Natural killer cell (primary cell): Measurements from ENCODE around the gene SNX8. TPM values are rescaled to one million over a fixed set of nuclear protein-coding genes. Genes with fewer than 3 reads are reported as not detected.
"Not testable (repeated sequence)": the region's sequence is repeated elsewhere in the genome, so short reads cannot be mapped to it uniquely, and the experiment has no call there.

Source experiments
- ATAC-seq, 3 donors: fragments of 150-1000 bp in 2 of 3; fragments of 200-7000 bp in 1 of 3; cut with Tn5 transposase; 1 replicate in 1 of 3; 2 replicates in 2 of 3; pipeline ENCODE4 v1.10.0; 2021; ENCODE audit warnings: mild to moderate bottlenecking in 2 of 3, moderate library complexity in 2 of 3
- DNase-seq, 2 donors: peaks; one replicate each; pipeline versions ENCODE4 v3.0.0 to v3.0.0-alpha.2; 2013 to 2021; ENCODE audit warnings: mixed read lengths in 1 of 2
- H3K27ac ChIP-seq: one replicate; pipeline ENCODE4 v1.5.1; 2013; ENCODE audit warnings: mild to moderate bottlenecking, low read length
- H3K27me3 ChIP-seq: one replicate; pipeline ENCODE4 v1.6.1; 2013; ENCODE audit warnings: low read length; ENCODE audit not compliant: control insufficient read depth, insufficient read depth
- H3K36me3 ChIP-seq: one replicate; pipeline ENCODE4 v1.6.1; 2013; ENCODE audit warnings: low read length; ENCODE audit not compliant: control insufficient read depth, insufficient read depth
- H3K4me1 ChIP-seq: one replicate; pipeline ENCODE4 v1.6.1; 2013; ENCODE audit warnings: low read length; ENCODE audit not compliant: control insufficient read depth, insufficient read depth
- H3K4me3 ChIP-seq: one replicate; pipeline ENCODE4 v1.5.1; 2013; ENCODE audit warnings: low read length
- H3K9me3 ChIP-seq: one replicate; pipeline ENCODE4 v1.6.1; 2013; ENCODE audit warnings: low read length; ENCODE audit not compliant: control insufficient read depth, insufficient read depth
- H3K27ac Mint-ChIP-seq, 2 donors: one replicate each; pipeline ENCODE4 v1.8.0; 2022; ENCODE audit warnings: mild to moderate bottlenecking in 2 of 2, mixed read lengths in 2 of 2, moderate library complexity in 1 of 2
- H3K27me3 Mint-ChIP-seq, 2 donors: one replicate each; pipeline ENCODE4 v1.8.0; 2022; ENCODE audit warnings: low read depth in 2 of 2, mixed read lengths in 2 of 2
- H3K36me3 Mint-ChIP-seq: one replicate; pipeline ENCODE4 v1.8.0; 2022; ENCODE audit warnings: mixed read lengths
- H3K4me1 Mint-ChIP-seq, 2 donors: one replicate each; pipeline ENCODE4 v1.8.0; 2022; ENCODE audit warnings: mixed read lengths in 2 of 2
- H3K4me3 Mint-ChIP-seq: one replicate; pipeline ENCODE4 v1.8.0; 2022; ENCODE audit warnings: mild to moderate bottlenecking, moderate library complexity, mixed read lengths
- H3K9me3 Mint-ChIP-seq, 2 donors: one replicate each; pipeline ENCODE4 v1.8.0; 2022; ENCODE audit warnings: mixed read lengths in 2 of 2
- WGBS: methylation state at CpG from one replicate; pipeline ENCODE4 v1.1.7; 2013; ENCODE audit warnings: missing lambda C conversion rate; ENCODE audit not compliant: insufficient coverage; 5-methylcytosine and 5-hydroxymethylcytosine counted together
- intact Hi-C: fragments of 100-400 bp; cut with micrococcal nuclease; formaldehyde crosslinking; loops from one replicate; pipeline ENCODE4 v1.14.2; 2022
- total RNA-seq, 4 donors: library from RNA; stranded (reverse); fragments of 120-200 nt in 1 of 4; gene quantifications; one replicate each; pipeline versions ENCODE4 v1.2.3 to v1.2.4, GENCODE V29; 2013 to 2022
- TF ChIP-seq, protein P1 (sequence below): fragments of 200-600 bp; IDR thresholded peaks from one replicate; pipeline ENCODE4 v1.8.0; 2022; ENCODE audit warnings: antibody characterized with exemption

The SNX8 gene
- total RNA-seq, 3 donors from 2014 or later (not counting 1 experiment from before 2014, with no cell fraction given): 8.3 to 15.7 (median 12.6) TPM

DNA sequence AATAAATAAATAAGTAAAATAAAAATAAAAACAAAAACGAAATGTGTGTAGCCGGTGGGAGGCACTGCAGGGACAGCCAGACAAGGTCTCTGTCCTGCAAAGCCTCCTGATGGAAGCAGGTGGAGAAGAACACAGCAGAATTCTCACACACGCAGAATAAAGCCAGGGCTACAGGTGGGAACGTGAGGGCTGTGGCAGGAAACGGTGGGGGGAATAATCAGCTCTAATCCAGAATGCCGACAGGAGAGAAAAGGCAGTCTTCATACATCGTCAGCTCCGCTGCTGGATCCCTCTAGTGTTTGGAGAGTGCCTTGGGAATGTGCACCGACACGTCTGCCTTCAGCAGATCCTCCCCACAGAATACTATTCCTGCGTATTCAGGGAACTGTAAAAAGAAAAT lies 6.8 kb upstream of the SNX8 start:
- peaks cover 0 to 3% of the 10 kb centered on the region in 2 donors for H3K27me3 Mint-ChIP-seq
- no peak overlapping the region for H3K27ac ChIP-seq
- no peak overlapping the region for H3K27ac Mint-ChIP-seq
- H3K9me3 Mint-ChIP-seq: no peaks in the 10 kb centered on the region
- H3K36me3 Mint-ChIP-seq: no peaks in the 10 kb centered on the region
- H3K4me1 ChIP-seq: no peaks in the 10 kb centered on the region
- 92% methylated on average over 9 of the region's 11 CpGs for WGBS
- no peaks in the 10 kb centered on the region for H3K36me3 ChIP-seq
- no peak for ATAC-seq
- H3K9me3 ChIP-seq: no peaks in the 10 kb centered on the region
- no peaks in the 10 kb centered on the region for H3K4me1 Mint-ChIP-seq
- DNase-seq: no peak
- intact Hi-C loops: no loop called here
- no peaks in the 10 kb centered on the region for H3K27me3 ChIP-seq
- H3K4me3 ChIP-seq: no peak overlapping the region
- TF ChIP-seq, protein P1, sequence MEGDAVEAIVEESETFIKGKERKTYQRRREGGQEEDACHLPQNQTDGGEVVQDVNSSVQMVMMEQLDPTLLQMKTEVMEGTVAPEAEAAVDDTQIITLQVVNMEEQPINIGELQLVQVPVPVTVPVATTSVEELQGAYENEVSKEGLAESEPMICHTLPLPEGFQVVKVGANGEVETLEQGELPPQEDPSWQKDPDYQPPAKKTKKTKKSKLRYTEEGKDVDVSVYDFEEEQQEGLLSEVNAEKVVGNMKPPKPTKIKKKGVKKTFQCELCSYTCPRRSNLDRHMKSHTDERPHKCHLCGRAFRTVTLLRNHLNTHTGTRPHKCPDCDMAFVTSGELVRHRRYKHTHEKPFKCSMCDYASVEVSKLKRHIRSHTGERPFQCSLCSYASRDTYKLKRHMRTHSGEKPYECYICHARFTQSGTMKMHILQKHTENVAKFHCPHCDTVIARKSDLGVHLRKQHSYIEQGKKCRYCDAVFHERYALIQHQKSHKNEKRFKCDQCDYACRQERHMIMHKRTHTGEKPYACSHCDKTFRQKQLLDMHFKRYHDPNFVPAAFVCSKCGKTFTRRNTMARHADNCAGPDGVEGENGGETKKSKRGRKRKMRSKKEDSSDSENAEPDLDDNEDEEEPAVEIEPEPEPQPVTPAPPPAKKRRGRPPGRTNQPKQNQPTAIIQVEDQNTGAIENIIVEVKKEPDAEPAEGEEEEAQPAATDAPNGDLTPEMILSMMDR: no peak
- no peak overlapping the region for H3K4me3 Mint-ChIP-seq

DNA sequence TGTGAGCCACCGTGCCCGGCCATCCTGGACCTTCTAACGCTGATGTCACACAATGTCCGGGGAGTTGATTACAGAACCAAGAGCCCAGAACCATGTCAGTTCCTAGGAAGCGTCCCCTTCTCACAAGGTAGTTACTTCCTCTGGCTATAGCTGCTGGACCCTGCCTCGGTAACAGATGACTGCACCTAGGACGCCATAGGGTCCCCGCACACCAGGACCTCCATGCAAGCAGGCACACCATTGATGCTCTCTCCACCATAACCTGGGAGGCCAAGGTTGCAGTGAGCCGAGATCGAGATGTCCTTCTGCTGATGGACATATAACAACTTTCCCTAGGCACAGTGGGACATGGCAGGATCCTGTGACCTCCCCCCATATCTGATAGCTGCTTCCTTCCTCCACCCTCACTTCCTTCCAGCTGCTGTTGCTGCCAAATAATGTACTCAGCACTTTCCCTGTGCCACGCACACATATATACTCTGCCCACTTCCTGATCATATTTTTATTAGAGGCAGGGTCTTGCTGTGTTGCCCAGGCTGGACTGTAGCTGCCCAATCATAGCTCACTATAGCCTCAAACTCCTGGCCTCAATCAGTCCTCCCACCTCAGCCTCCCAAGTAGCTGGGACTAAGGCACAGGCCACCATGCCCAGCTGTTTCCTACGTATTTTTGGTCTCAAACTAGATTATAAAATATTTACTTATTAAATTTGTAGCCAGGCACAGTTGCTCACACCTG lies 3.5 kb upstream of the SNX8 start:
- Mint-ChIP-seq H3K4me3 (peak overlapping the region; percentile 35), H3K36me3 (no peaks in the 10 kb centered on the region), H3K27me3 (peaks cover 0 to 3% of the 10 kb centered on the region in 2 donors), H3K9me3 (no peaks in the 10 kb centered on the region), H3K27ac (no peak overlapping the region), H3K4me1 (peaks cover 5 to 9% of the 10 kb centered on the region in 2 donors)
- intact Hi-C loops: no loop called here
- H3K36me3 ChIP-seq: no peaks in the 10 kb centered on the region
- H3K4me3 ChIP-seq: no peak overlapping the region
- H3K27me3 ChIP-seq: no peaks in the 10 kb centered on the region
- peaks cover 14% of the 10 kb centered on the region for H3K4me1 ChIP-seq
- TF ChIP-seq, protein P1: no peak
- WGBS: 89% methylated on average over 12 of the region's 12 CpGs
- ATAC-seq: no peak
- DNase-seq: no peak
- no peak overlapping the region for H3K27ac ChIP-seq
- H3K9me3 ChIP-seq: no peaks in the 10 kb centered on the region

DNA sequence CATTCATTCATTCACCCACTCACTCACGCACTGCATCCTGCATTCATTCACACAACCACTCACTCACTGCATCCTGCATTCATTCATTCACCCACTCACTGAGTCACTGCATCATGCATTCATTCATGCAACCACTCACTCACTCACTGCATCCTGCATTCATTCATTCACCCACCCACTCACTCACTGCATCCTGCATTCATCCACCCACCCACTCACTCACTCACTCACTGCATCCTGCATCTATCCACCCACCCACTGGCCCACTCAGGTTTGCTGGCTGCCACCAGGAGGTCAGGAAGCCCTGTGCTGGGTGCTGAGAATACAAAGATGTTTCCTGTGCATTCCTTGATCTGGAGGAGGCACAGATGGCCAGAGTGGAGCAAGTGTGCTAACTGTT lies 2.3 kb upstream of the SNX8 start:
- H3K4me1 ChIP-seq: peaks cover 23% of the 10 kb centered on the region
- H3K27ac ChIP-seq: no peak overlapping the region
- H3K4me1 Mint-ChIP-seq: peaks cover 5 to 18% of the 10 kb centered on the region in 2 donors
- TF ChIP-seq, protein P1: no peak
- H3K27me3 Mint-ChIP-seq: peaks cover 0 to 3% of the 10 kb centered on the region in 2 donors
- DNase-seq (no peak), ATAC-seq (no peak)
- H3K36me3 Mint-ChIP-seq: no peaks in the 10 kb centered on the region
- H3K27ac Mint-ChIP-seq: no peak overlapping the region
- no peaks in the 10 kb centered on the region for H3K9me3 Mint-ChIP-seq
- H3K27me3 ChIP-seq: no peaks in the 10 kb centered on the region
- 97% methylated on average over 1 of the region's 1 CpG for WGBS
- intact Hi-C loops: no loop called here
- H3K36me3 ChIP-seq: no peaks in the 10 kb centered on the region
- H3K4me3 Mint-ChIP-seq: no peak overlapping the region
- H3K4me3 ChIP-seq: no peak overlapping the region
- no peaks in the 10 kb centered on the region for H3K9me3 ChIP-seq

DNA sequence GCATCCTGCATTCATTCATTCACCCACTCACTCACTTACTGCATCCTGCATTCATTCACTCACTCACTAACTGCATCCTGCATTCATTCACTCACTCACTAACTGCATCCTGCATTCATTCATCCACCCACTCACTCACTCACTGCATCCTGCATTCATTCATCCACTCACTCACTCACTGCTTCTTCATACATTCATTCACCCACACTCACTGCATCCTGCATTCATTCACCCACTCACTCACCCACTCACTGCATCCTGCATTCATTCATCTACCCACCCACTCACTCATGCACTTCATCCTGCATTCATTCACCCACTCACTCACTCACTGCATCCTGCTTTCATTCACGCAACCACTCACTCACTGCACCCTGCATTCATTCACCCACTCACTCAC lies 1.5 kb upstream of the SNX8 start:
- intact Hi-C loops: no loop called here

DNA sequence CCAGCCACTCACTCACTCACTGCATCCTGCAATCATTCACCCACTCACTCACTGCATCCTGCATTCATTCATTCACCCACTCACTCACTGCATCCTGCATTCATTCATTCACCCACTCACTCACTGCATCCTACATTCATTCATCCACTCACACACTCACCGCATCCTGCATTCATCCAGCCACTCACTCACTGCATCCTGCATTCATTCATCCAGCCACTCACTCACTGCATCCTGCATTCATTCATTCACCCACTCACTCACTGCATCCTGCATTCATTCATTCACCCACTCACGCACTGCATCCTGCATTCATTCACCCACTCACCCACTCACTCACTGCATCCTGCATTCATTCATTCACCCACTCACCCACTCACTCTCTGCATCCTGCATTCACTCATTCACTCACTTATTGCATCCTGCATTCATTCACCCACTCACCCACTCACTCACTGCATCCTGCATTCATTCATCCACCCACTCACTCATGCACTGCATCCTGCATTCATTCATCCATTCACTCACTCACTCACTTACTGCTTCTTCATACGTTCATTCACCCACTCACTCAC lies 802 bp upstream of the SNX8 start:
- H3K4me3 ChIP-seq: not testable (repeated sequence)

More for the DNA sequence above, 1.5 kb upstream of the SNX8 start:
- H3K27ac Mint-ChIP-seq: no peak overlapping the region
- Histone ChIP-seq H3K9me3 (no peaks in the 10 kb centered on the region), H3K27ac (no peak overlapping the region), H3K4me1 (peaks cover 23% of the 10 kb centered on the region), H3K36me3 (no peaks in the 10 kb centered on the region), H3K27me3 (no peaks in the 10 kb centered on the region), H3K4me3 (no peak overlapping the region)
- no peaks in the 10 kb centered on the region for H3K9me3 Mint-ChIP-seq
- H3K27me3 Mint-ChIP-seq: peaks cover 0 to 3% of the 10 kb centered on the region in 2 donors
- no peak overlapping the region for H3K4me3 Mint-ChIP-seq
- H3K4me1 Mint-ChIP-seq: peaks cover 5 to 18% of the 10 kb centered on the region in 2 donors
- no peak for ATAC-seq
- no peaks in the 10 kb centered on the region for H3K36me3 Mint-ChIP-seq
- TF ChIP-seq, protein P1: no peak
- DNase-seq: no peak
- 95% methylated on average over 1 of the region's 1 CpG for WGBS

More for the DNA sequence above, 802 bp upstream of the SNX8 start:
- not testable (repeated sequence) for H3K27me3 Mint-ChIP-seq, ATAC-seq, DNase-seq, H3K36me3 Mint-ChIP-seq, H3K4me3 Mint-ChIP-seq, H3K27me3 ChIP-seq, H3K36me3 ChIP-seq, H3K27ac Mint-ChIP-seq, H3K9me3 ChIP-seq, H3K27ac ChIP-seq, H3K9me3 Mint-ChIP-seq
- intact Hi-C loops: loop anchor here (1.0 kb wide), 1 partner anchor 39 kb away; the partner anchor contains the start of gene EIF3B
- WGBS: 72% methylated on average over 3 of the region's 3 CpGs
- H3K4me1 ChIP-seq: peaks cover 23% of the 10 kb centered on the region
- H3K4me1 Mint-ChIP-seq: peaks cover 5 to 18% of the 10 kb centered on the region in 2 donors
